SKM-1 (cell line): ENCODE data around the gene RAB3A.
"Not testable (repeated sequence)": the region's sequence is repeated elsewhere in the genome, so short reads cannot be mapped to it uniquely, and the experiment has no call there.

Source experiments
- DNase-seq: peaks from one replicate; lab custom pipeline; 2025; ENCODE audit not compliant: unreplicated experiment; lab: John Stamatoyannopoulos, UW

RAB3A gene

DNA sequence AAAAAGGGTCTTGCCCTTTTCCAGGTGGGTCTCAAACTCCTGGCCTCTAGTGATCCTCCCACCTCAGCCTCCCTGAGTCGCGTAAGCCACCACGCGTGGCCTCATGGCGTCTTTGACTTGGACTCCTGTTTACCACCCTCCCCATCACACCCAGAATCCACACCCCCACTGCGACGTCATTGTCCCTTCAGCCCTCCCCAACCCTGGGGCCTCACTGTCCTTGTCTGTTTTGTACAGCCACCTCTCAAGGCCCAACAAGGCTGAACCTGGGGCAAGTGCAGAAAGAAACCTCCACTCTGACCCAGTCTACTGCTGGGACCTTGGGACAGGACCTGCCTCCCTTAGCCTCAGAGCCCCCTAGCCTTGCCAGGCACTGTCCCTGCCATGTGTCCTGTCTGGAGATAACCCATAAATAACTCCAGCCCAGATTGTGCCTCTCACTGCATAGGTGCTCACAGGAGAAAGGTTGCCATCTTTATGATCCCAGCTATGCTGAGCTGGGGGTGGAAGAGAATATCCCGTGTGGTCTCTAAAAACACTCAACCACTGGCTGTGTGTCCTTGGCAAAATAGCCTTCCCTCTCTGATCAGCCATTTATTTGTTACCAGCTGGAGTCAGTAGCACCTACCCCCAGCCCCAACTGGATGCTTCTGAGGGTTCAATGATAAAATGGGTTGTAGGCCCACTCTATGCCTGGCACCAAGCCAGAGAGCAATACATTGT is 32.1 kb downstream of the RAB3A start:
- no peak for DNase-seq

DNA sequence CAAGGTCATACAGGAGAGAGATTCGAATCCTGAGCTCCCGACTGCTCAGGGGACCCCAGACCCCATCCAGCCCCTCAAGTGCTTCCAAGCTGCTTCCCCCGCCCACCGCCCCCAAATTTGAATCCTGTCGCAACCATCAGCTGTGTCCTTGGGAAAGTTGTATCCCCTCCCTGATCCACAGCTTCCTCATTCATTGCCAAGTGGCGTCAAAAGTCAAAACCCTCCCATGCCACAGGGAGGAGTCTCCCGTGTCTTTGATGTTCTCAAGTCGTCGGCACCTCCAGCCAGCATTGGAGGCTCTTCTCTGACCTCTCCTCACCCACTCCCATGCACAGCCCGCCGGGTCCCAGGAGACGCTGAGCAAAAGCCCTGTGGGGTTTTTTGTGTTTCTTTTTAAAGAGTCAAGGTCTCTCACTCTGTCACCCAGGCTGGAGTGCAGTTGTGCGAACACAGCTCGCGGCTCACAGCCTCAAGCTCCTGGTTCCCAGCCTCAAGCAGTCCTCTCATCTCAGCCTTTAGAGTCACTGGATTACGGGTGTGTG is 33.1 kb downstream of the RAB3A start:
- no peak for DNase-seq

DNA sequence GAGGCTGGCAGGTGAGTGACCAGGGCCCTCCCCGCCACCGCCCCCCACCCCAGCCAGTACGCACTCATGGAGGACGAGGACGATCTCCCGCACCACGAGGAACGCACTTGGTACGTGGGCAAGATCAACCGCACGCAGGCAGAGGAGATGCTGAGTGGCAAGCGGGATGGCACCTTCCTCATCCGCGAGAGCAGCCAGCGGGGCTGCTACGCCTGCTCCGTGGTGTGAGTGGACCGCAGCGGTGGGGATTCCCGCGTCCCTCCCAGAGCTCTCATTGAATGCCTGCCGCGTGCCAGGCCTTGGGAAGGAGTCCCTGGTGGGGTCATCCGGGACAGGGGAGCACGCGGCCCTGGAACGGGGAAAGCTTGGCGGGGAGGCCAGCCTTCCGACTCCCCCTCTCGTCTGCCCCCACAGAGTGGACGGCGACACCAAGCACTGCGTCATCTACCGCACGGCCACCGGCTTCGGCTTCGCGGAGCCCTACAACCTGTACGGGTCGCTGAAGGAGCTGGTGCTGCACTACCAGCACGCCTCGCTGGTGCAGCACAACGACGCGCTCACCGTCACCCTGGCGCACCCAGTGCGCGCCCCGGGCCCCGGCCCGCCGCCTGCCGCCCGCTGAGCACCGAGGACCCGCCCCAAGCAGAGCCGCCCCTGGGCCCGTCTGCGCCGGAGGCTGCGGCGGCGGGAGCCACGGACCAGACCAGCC is 35.0 kb downstream of the RAB3A start:
- no peak for DNase-seq

DNA sequence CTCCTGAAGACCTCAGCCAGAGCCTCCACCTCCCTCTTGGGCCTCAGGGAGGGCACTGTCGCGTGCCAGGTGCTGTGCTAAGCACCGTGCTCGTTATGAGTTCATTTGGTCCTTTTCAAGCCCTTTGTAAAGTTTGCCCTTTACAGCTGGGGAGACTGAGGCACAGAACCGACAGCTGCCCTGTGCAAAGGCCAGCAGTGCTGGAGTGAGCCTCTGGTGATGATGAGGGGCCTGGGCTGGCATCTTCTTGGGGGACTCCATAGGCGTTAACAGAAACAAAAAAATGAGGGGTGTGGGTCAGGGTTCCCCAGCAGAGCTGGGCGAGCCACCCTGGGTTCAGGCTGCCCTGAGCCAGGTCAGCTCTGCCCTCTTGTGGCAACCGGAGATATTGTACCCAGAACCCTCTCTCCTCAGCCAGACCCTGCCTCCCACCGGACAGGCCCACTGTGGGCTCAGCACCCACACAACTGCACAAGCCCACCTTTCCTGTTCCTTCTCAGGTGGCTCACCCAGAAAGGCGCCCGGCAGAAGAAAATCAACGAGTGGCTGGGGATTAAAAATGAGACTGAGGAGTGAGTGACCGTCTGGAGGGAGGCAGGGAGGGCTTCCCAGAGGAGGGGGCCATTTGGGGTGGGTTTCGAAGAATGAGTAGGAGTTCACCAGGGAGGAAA is 35.7 kb downstream of the RAB3A start:
- DNase-seq = peak; percentile 27

DNA sequence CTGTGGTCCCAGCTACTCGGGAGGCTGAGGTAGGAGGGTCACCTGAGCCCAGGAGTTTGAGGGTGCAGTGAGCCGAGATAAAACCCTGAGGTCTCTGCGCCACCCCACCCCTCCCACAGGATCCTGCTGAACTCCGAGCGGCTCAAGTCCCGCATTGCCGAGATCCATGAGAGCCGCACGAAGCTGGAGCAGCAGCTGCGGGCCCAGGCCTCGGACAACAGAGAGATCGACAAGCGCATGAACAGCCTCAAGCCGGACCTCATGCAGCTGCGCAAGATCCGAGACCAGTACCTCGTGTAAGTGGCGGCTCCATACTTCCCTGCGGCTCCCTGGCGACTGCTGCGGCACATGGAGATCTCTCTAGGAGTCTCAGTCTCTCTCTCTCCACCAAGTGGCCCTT is 36.8 kb downstream of the RAB3A start:
- DNase-seq = no peak

DNA sequence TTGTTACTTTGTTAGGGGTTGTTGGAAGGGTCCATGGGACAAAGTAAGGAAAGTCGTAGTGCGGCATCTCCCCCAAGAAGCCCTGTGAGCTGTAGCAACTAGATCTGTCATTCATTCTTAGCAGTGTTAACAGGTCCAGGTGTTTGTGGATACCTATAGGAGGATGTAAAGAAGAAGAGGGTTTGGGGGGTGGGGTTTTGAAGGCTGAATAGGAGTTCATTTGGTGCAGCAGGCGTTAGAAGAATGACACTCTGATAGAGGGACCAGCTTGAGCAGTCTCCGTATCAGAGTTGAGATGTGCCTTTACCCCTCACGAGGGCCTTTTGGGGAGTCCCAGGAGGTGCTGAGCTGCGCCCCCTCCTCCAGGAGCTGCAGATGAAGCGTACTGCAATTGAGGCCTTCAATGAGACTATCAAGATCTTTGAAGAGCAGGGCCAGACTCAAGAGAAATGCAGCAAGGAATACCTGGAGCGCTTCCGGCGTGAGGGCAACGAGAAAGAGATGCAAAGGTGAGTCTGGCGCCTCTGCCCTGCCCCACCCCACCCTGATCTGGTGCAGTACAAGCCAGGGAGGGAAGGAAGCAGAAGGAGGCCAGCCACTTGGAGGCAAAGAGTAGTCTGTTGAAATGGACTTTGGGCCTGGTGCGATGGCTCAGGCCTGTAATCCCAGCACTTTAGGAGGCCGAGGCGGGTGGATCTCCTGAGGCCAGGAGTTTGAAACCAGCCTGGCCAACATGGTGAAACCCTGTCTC is 37.9 kb downstream of the RAB3A start:
- DNase-seq = no peak

DNA sequence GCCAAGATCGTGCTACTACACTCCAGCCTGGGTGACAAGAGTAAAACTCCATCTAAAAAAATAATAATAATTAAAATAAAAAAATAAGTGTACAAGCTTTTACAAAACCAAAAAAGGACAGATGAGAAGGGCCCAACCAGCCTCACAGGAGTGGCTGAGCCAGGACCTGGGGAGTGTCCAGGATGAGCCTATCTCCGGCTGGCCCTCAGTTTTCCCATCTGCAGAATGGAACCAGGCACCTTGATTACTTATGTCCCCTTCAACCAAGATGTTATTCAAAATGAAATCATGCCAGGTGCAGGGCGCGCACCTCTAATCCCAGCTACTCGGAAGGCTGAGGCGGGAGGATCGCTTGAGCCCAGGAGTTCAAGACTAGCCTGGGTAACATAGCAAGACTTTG is 39.8 kb downstream of the RAB3A start:
- DNase-seq = no peak

DNA sequence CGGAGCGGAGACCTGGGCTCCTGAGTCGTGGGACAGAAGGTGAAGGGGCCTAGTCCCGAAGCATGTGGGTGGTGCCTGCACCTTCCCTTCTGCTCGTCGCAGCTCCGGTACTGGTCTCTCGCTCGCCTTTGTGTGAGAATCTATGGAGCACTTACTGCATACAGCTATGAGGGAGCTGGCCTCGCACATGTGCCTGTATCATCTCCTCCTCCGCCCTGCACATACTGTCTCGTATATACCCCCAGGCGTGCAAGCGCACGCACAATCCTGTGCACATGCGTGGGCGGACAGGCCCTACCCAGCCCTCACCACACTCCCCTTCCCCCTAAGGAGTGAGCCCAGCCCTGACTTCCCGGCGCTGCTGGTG is 42.2 kb downstream of the RAB3A start:
- DNase-seq = no peak

DNA sequence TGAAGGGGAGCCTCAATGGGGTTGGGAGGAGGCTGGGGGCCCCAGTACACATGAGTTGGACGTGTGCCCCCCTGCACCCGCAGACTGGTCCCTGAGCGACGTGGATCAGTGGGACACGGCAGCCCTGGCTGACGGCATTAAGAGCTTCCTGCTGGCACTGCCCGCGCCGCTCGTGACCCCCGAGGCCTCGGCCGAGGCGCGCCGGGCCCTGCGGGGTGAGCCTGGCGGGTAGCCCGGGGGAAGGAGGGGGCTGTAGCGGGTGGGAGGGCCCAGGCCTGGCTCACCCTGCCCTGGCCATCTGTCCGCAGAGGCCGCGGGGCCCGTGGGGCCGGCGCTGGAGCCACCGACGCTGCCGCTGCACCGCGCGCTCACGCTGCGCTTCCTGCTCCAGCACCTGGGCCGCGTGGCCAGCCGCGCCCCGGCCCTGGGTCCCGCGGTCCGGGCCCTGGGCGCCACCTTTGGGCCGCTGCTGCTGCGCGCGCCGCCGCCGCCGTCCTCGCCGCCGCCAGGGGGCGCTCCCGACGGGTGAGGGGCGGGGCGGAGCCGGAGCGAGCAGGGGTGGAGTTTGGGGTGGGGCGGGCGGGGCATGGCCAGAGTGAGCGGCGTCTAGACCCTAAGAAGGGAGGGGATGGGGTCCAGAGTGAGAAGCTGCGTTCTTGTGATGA is 42.7 kb downstream of the RAB3A start:
- peak; percentile 42 for DNase-seq

DNA sequence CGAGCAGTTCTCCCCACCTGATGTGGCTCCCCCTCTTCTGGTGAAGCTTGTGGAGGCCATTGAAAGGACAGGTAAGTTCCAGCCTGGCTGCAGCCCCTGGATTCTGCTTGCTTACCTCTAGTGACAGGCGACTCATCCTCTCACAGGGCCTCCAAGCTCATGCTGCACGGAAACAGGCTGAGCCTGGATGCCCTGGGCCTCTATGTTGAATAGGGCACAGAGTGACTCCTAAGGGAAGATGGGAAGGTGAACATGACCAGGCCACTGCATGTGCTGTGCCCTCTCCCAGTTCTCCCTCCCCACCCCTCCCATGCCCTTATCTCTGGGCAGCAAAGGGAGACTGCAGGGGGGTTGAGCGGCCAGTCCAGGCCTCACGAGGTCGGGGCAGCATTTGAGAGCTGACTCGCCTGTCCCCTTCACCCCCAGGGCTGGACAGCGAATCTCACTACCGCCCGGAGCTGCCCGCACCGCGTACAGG is 43.3 kb downstream of the RAB3A start:
- DNase-seq = no peak

DNA sequence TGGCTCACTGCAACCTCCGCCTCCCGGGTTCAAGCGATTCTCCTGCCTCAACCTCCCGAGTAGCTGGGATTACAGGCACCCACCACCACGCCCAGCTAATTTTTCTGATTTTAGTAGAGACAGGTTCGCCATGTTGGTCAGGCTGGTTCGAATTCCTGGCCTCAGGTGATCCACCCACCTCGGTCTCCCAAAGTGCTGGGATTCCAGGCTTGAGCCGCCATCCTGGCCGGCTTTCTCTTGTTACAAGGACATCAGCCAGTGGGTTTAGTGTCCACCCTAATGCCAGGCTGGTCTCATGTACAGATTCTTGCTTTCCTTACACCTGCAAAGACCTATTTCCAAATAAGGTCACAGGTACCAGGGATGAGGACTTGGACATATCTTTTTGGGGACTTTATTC is 44.0 kb downstream of the RAB3A start:
- DNase-seq = no peak

DNA sequence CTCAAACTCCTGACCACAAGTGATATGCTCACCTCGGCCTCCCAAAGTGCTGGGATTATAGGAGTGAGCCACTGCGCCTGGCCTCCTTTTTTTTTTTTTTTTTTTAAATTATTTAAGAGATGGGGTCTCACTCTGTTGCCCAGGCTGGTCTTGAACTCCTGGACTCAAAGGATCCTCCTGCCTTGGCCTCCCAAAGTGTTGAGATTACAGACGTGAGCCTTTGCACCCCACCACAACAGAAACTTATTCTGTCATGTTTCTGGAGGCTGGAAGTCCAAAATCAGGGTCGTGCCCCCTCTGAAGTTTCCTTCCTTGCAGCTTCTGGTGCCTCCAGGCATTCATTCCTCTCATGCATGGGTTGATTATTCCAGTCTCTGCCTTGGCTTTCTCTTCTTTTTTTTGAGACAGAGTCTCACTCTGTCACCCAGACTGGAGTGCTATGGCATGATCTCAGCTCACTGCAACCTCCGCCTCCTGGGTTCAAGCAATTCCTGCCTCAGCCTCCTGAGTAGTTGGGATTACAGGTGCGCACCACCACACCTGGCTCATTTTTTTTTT is 44.7 kb downstream of the RAB3A start:
- not testable (repeated sequence) for DNase-seq

DNA sequence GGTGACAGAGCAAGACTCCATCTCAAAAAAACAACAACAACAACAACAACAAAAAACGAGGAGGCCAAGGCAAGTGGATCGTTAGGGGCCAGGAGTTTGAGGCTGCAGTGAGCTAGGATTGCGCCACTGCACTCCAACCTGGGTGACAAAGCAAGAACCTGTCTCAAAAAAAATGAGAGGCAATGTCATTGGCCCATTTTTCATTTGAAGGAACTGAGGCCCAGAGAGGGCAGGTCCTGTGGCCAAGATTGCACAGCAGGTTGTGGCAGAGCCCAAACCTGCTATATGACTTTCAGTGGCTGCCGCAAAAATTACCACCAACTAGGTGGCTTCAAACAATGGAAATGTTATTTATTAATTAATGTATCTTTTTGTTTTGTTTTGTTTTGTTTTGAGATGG is 45.4 kb downstream of the RAB3A start:
- no peak for DNase-seq

DNA sequence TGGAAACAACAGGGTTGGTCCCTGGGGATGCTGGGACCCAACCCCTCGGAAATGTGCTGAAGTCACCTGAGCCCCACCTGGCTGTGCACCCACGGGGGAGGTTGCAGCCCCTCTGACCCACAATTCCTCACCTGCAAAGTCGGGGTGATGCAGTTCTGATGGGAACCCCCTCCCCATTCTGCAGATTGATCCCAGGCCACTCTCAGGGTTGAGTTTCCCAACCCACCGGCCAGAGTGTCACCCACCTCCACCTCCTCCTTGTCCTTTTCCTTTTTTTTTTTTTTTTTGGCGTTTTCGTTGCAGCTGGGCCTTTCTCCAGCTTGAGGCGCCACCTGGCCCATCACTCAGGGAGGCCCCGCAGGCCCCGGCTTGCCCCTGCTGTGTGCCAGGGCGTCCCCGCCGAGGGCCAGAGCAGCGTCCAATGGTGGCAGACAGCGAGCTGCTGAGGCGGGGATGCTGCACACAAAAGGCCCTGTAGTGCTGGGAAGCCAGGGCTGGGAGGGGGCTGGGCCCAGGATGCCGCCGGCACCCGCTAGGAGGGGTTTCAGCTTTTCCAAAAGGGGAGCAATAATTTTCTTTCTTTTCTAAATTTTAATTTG is 46.3 kb downstream of the RAB3A start:
- no peak for DNase-seq

DNA sequence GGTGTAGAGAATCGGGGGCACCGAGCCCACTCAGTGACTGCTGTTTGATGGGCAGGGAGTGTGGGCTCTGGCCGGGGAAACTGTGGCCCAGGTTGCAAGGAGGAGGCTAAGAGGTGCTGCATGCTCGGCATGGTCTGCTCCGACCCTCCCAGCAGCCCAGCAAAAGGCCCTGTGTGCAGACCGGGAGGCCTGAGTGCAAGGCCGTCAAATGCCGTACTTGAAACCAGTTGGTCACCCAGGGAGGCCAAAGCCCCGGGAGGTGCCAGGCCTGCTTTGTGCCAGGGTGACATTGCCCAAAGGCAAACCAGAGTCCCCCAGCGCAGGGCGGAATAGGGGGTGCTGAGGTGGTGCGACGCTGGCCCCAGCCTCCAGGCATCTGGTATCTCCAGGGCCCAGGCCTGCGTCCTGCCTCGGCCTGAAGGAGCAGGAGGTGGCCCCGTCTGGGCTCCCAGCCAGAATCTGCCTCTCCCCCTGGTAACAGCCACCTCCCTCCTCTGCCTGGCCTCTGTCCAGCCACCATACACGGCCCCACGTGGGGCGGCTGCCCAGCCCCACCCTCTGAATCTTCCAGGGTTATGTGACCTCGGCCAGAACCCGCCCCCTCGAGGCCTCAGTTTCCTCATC is 46.9 kb downstream of the RAB3A start:
- DNase-seq = no peak

DNA sequence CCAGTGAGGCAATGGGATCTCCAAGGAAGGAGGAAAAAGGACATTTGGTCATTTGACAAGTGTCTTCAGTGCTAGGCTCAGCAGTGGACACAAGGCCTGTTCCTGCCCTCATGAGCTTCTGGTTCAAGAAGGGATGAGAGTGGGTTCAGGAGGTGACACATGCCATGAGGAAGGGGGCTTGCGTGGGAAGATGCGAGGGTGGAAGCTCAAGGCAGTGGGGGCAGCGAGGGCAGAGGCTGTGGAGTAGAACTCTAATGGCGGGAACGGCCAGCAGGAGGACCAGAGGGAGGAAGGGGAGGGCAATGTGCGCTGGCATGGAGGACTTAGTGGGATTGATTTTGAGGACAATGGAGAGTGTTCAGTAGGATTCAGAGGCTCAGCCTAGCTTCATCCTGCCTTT is 47.6 kb downstream of the RAB3A start:
- no peak for DNase-seq

DNA sequence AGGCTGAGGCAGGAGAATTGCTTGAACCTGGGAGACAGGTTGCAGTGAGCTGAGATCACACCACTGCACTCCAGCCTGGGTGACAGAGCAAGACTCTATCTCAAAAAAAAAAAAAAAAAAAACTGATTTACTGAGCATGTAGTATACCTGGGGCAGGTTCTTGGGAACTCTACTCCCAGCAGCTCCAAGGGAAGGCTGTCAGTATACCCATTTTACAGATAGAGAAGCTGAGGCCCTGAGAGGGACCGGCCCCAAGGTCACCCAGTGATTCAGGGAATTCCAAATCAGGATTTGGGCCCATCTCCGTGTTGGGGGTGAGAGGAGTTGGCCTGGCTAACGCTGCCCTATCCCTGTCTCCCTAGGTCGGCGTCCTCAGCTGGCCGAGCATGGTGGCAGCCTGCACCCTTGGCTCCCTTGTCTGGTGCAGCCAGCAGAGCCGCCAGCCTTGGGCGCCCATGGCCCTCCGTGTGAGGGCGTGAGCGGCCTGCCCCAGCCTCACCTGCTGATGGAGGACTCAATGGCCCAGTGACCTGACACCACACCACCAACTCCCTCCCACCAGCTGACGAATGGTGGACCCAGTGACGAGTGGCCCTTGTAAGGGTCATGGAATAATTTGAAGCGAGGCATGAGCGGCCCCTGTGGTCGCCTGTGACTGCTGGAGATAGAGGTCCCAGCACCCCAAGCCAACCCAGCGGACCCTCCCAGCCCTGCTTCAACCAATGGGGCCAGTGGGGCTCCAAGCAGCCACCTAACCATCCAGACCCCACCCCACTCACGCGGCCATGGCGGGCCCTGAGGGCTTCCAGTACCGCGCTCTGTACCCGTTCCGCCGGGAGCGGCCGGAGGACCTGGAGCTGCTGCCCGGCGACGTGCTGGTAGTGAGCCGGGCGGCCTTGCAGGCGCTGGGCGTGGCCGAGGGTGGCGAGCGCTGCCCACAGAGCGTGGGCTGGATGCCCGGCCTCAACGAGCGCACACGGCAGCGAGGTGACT is 48.5 kb downstream of the RAB3A start:
- DNase-seq = no peak

DNA sequence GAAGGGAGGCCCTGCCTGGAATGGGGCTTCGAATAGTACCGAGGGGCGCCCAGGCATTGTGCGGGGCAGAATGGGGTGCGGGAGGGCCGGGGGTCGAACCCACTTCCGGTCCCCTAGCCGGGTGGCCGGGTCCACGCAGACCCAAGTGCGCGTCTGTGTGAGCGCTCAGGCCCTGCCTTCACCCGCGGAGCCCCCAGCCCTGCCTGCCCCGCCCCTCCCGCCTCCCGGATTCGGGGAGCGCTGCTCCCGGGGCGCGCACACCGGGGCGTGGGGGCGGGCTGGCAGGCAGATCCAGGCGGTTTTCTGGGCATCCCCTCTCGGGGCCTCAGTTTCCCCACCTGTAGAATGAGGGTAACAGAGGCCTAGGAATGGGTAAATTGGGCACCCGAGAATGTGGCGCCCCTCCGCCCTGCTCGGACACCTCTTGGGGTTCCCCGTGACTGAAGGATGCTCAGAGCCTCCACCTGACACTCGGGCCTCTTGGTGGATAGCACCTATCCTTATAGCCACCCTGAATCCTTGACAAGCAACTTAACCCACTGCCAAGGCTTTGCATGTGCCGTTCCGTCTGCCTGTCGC is 50.2 kb downstream of the RAB3A start:
- DNase-seq = no peak
